AG09319 (cell line): ENCODE results near the gene SPOCK1.

Experiments
- DNase-seq: peaks from one replicate; pipeline ENCODE4 v3.0.0-alpha.2; 2010; ENCODE audit warnings: low read depth; ENCODE audit errors: extremely low read depth
- CTCF ChIP-seq: IDR thresholded peaks from 2 replicates; pipeline ENCODE4 v1.5.1; 2011; ENCODE audit warnings: low read depth, mild to moderate bottlenecking, inconsistent platforms, low read length, moderate library complexity

The SPOCK1 gene

GRCh38 chr5:137095597-137095996, 403.5 kb downstream of the SPOCK1 start:
- DNase-seq = no peak
- no peak for TF ChIP-seq CTCF

GRCh38 chr5:137092831-137093230, 406.3 kb downstream of the SPOCK1 start:
- no peak for TF ChIP-seq CTCF
- no peak for DNase-seq

- no peak for TF ChIP-seq CTCF
- DNase-seq = no peak
Measured at GRCh38 chr5:137091472-137091871, 407.7 kb downstream of the SPOCK1 start.

- no peak for TF ChIP-seq CTCF
- DNase-seq = no peak
Measured at GRCh38 chr5:137090721-137091120, 408.4 kb downstream of the SPOCK1 start.

GRCh38 chr5:137090151-137090550, 409.0 kb downstream of the SPOCK1 start:
- DNase-seq = no peak
- TF ChIP-seq CTCF = no peak

GRCh38 chr5:137088175-137088574, 411.0 kb downstream of the SPOCK1 start:
- no peak for TF ChIP-seq CTCF
- DNase-seq = no peak

GRCh38 chr5:137086342-137086741, 412.8 kb downstream of the SPOCK1 start:
- DNase-seq = no peak
- no peak for TF ChIP-seq CTCF
